Large intestine (tissue), 3 donors: Measurements from ENCODE around the gene ATP2A3. TPM values are rescaled to one million over a fixed set of nuclear protein-coding genes. Genes with fewer than 3 reads are reported as not detected.

ENCODE experiments used
- DNase-seq, 2 donors: peaks; one replicate each; pipeline versions ENCODE4 v3.0.0 to v3.0.0-alpha.2; 2013
- H3K27ac ChIP-seq: one replicate; pipeline ENCODE4 v1.5.1; 2013; ENCODE audit warnings: low read length
- H3K27me3 ChIP-seq: 2 replicates; pipeline ENCODE4 v1.6.1; 2013; ENCODE audit warnings: low read length; ENCODE audit not compliant: control insufficient read depth, insufficient read depth
- H3K36me3 ChIP-seq: 2 replicates; pipeline ENCODE4 v1.6.1; 2013; ENCODE audit warnings: low read length; ENCODE audit not compliant: control insufficient read depth, insufficient read depth
- H3K4me1 ChIP-seq: one replicate; pipeline ENCODE4 v1.6.1; 2013; ENCODE audit warnings: low read length; ENCODE audit not compliant: control insufficient read depth, insufficient read depth
- H3K4me3 ChIP-seq: one replicate; pipeline ENCODE4 v1.5.1; 2013; ENCODE audit warnings: low read length
- H3K9me3 ChIP-seq: one replicate; pipeline ENCODE4 v1.6.1; 2013; ENCODE audit warnings: mild to moderate bottlenecking, low read depth, low read length, moderate library complexity; ENCODE audit not compliant: control insufficient read depth
- WGBS: methylation state at CpG from one replicate; pipeline ENCODE4 v1.1.5; 2013; ENCODE audit warnings: low lambda C conversion rate; ENCODE audit not compliant: insufficient coverage; 5-methylcytosine and 5-hydroxymethylcytosine counted together
- polyA plus RNA-seq: library from polyadenylated mRNA; unstranded; fragments of 120-200 nt; gene quantifications from one replicate; pipeline ENCODE4 v1.2.1, GENCODE V29; 2013

Gene ATP2A3
- polyA plus RNA-seq, 1 donor = 44.4 TPM

DNA sequence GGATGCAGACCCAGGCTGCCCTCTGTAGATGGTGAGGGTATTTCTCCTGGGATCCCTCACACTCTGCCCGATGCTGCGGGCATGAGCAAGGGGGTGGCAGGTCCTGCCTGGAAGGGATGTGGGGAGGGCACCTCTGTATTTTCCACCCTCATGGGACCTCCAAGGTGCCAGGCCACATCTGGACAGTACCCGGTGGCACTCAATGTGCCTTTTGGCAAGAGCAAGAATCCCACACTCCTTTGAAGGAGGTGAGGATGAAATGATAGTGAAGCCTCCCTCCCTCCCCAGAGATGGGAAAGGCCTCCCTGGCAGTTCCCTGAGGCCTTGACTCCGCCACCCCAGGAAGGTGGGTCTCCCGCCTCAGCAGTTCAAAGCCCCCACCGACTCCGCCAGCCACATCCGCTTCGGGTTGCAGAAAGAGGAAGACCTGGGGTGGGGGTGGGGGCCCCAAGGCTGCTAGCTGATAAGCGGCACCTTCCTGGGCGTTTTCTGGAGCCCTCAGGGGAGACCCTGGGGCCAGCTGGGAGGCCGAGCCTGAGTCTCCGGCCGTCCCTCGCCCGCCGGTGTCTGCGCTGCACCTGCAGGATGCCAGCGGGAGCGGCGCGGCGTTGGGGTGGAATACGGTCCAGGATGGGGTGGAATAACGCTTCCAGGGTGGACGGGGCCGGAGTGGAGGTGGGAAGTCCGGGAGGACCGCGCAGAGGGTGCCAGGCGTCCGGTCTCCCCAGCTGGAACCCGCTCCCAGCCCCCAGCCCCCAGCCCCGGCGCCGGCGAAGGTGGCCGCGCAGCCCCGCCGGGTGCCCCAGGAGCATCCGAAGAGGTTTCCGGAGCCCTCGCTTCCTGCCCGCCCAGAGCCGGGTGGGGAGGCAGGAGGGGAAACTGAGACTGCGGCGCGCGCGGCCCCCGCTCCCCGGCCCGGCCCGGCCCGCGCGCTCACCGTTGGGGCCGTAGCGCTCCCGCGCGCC is 718 bp downstream of the ATP2A3 start:
- no CpG with 5 or more reads among the region's 64 CpGs for WGBS
- H3K36me3 ChIP-seq = no peaks in the 10 kb centered on the region
- peaks cover 13% of the 10 kb centered on the region for H3K27me3 ChIP-seq
- peaks cover 63% of the 10 kb centered on the region for H3K4me1 ChIP-seq
- DNase-seq = peak in 1 of 2 donors; percentile 30
- peaks cover 5% of the 10 kb centered on the region for H3K9me3 ChIP-seq
- H3K27ac ChIP-seq = no peak overlapping the region
- peak overlapping the region; percentile 42 for H3K4me3 ChIP-seq

DNA sequence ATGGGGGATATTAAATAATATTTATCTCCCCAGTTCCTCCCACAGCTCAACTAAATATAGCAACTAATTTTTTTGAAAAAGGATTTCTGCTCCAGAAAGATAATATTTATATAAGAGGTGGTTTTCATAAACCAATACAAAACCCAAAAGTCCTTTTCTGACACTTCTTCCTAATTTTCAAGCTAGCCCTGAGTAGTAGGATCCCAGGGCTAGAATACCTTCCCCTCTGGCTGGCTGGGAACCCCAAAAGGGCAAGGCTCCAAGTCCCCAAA is 1.3 kb downstream of the ATP2A3 start:
- peaks cover 5% of the 10 kb centered on the region for H3K9me3 ChIP-seq
- H3K36me3 ChIP-seq = no peaks in the 10 kb centered on the region
- H3K27ac ChIP-seq = no peak overlapping the region
- H3K4me3 ChIP-seq = peak overlapping the region; percentile 42
- peaks cover 61% of the 10 kb centered on the region for H3K4me1 ChIP-seq
- peaks cover 13% of the 10 kb centered on the region for H3K27me3 ChIP-seq
- no peak for DNase-seq

DNA sequence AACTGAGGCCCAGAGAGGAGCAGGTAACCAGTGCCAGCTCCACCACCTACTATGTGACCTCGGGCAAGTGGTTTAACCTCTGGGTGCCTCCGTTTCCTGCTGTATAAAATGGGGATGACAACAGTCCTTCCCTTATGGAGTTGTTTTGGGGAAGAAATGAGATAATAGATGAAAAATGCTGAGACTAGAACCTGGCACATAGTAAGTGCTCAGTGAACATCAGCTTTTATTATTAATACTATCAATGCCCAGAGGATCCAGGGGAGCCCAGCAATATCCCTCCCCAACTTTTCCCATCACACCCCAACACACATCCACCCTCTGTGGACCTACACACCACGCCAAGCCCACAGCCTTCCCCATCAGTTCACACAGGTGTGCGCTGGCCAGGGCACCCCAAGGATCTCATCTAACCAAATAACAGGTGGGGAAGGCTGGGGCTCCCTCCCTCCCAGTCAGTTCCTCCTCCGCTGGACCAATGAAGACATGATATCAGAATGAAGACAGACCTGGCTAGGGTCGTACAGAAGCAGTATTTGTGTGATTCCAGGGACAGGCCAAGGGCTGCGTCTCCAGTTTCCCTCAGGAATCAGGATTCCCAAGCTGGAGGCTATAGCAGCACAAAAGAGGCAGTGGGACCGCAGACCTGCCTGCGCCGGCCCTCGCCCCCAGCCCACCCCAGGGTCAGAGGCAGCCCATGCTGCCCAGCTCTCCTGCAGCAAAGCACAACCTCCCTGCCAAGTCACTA is 1.8 kb downstream of the ATP2A3 start:
- Histone ChIP-seq H3K9me3 (peaks cover 5% of the 10 kb centered on the region), H3K4me1 (peaks cover 59% of the 10 kb centered on the region), H3K4me3 (no peak overlapping the region), H3K27ac (no peak overlapping the region), H3K36me3 (no peaks in the 10 kb centered on the region), H3K27me3 (peaks cover 13% of the 10 kb centered on the region)
- WGBS = no CpG with 5 or more reads among the region's 11 CpGs
- DNase-seq = no peak

DNA sequence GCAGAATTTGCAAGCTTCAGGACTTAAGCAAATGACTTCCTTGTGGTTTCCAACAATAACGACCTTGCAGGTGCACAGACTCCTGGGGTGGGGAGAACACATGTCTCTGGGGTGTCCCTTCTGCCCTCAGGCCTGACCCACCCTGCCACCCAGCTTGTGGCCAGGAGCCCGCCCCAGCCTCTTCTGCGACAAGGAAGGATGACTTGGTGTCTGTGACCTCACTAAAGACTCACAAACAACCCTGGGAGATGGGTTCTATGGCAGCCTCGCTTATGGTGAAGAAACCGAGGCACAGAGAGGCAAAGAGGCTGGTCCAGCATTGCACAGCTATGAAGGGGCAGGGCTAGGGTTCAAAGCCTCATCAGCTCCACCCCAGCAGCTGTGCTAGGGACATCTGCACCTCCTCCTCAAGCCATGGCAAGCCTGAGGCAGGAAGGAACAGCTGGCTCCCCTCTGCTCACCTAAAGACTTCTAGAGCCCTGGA is 2.6 kb downstream of the ATP2A3 start:
- peaks cover 53% of the 10 kb centered on the region for H3K4me1 ChIP-seq
- no peak overlapping the region for H3K4me3 ChIP-seq
- H3K9me3 ChIP-seq = peaks cover 5% of the 10 kb centered on the region
- WGBS = 0% methylated on average over 1 of the region's 5 CpGs
- H3K27ac ChIP-seq = no peak overlapping the region
- H3K27me3 ChIP-seq = peaks cover 13% of the 10 kb centered on the region
- no peaks in the 10 kb centered on the region for H3K36me3 ChIP-seq
- no peak for DNase-seq

- no CpG with 5 or more reads among the region's 14 CpGs for WGBS
- no peak overlapping the region for H3K4me3 ChIP-seq
- DNase-seq = peak in 1 of 2 donors; percentile 40
These were observed 3.5 kb downstream of the ATP2A3 start for GRCh38 chr17:3960764-3961163.

GRCh38 chr17:3959921-3960601 is 4.2 kb downstream of the ATP2A3 start:
- no peaks in the 10 kb centered on the region for H3K36me3 ChIP-seq
- H3K27ac ChIP-seq = peak overlapping the region; percentile 59
- peaks cover 42% of the 10 kb centered on the region for H3K4me1 ChIP-seq
- H3K27me3 ChIP-seq = peaks cover 13% of the 10 kb centered on the region
- peaks cover 5% of the 10 kb centered on the region for H3K9me3 ChIP-seq
- WGBS = no CpG with 5 or more reads among the region's 14 CpGs
- DNase-seq = no peak
- no peak overlapping the region for H3K4me3 ChIP-seq

More at GRCh38 chr17:3960764-3961163, 3.5 kb downstream of the ATP2A3 start:
- Histone ChIP-seq H3K4me1 (peaks cover 47% of the 10 kb centered on the region), H3K9me3 (peaks cover 5% of the 10 kb centered on the region), H3K27ac (peak overlapping the region; percentile 59), H3K27me3 (peaks cover 13% of the 10 kb centered on the region), H3K36me3 (no peaks in the 10 kb centered on the region)

DNA sequence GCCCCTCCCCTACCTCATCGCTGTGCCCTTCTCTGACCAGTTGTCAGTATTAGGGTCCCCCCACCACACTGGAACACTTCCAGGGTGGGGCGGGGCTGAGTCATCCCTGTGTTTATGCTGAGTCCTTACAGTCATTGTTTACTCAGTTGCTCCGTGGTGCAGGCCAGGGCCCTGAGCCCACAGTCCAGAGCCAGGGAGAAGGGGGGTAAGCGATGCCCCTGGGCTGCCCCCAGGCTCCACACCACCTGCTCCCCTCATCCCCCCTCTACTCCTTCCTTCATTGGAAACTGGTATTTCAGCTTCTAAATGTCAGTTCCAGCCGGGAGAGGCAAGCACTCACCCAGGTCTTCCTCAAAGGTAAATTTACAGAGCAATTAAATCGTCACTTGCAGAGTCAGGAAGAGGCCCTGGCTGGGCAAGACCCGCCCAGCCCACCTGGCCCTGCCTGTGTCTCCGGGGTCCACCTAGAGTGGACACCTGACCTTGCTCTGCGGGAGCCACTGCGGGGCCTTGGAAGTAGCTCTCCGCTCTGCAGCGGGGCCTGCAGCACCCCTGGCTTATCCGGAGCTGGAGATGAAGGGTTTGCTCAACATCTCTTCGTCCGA is 4.8 kb downstream of the ATP2A3 start:
- H3K27me3 ChIP-seq = peaks cover 13% of the 10 kb centered on the region
- peaks cover 5% of the 10 kb centered on the region for H3K9me3 ChIP-seq
- H3K27ac ChIP-seq = peak overlapping the region; percentile 59
- peak; percentile 49 to 76 for DNase-seq
- H3K36me3 ChIP-seq = no peaks in the 10 kb centered on the region
- WGBS = no CpG with 5 or more reads among the region's 15 CpGs
- H3K4me1 ChIP-seq = peaks cover 42% of the 10 kb centered on the region
- no peak overlapping the region for H3K4me3 ChIP-seq

- Histone ChIP-seq H3K9me3 (peaks cover 5% of the 10 kb centered on the region), H3K27ac (no peak overlapping the region), H3K4me3 (no peak overlapping the region), H3K36me3 (no peaks in the 10 kb centered on the region), H3K4me1 (peaks cover 37% of the 10 kb centered on the region), H3K27me3 (peaks cover 4% of the 10 kb centered on the region)
- no CpG with 5 or more reads among the region's 18 CpGs for WGBS
- DNase-seq = no peak
These were observed 6.3 kb downstream of the ATP2A3 start for GRCh38 chr17:3957735-3958599.

DNA sequence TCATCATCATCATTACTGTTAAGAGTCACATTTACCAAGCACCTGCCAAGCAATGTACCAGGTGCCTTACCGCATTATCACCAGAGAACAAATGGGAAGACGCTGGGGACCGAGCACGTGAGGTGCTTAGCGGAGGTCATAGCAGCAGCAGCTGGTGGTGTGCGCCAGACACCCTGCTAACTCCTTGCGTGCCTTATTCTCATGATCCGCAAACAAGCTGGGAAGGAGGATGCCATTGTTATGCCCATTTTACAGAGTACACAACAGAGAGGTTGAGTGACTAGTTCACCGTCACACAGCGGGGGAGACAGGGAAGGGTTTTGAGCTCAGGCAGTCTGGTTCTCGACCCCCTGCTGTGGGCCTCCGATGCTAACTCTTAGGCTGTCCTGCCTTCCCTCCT is 7.3 kb downstream of the ATP2A3 start:
- DNase-seq = no peak
- H3K27me3 ChIP-seq = no peaks in the 10 kb centered on the region
- no CpG with 5 or more reads among the region's 12 CpGs for whole genome bisulfite sequencing
- H3K9me3 ChIP-seq = peaks cover 3% of the 10 kb centered on the region
- H3K27ac ChIP-seq = no peak overlapping the region
- H3K36me3 ChIP-seq = no peaks in the 10 kb centered on the region
- peaks cover 31% of the 10 kb centered on the region for H3K4me1 ChIP-seq
- no peak overlapping the region for H3K4me3 ChIP-seq
